Suprapubic skin (tissue), 4 donors: ENCODE measurements around the gene FSTL3. TPM values are rescaled to one million over a fixed set of nuclear protein-coding genes. Genes with fewer than 3 reads are reported as not detected.
A peak's percentile ranks its signal among the peaks of the same experiment; 100 is the strongest.

Experiments used
- DNase-seq, 2 donors: peaks; one replicate each; pipeline ENCODE4 v3.0.0-alpha.2; 2019; ENCODE audit warnings: low spot score in 2 of 2
- H3K27ac ChIP-seq: fragments of 200-600 bp; sonication (generic); one replicate; pipeline ENCODE4 v1.5.1; 2019
- H3K27me3 ChIP-seq: fragments of 200-600 bp; sonication (generic); one replicate; pipeline ENCODE4 v1.5.1; 2019
- H3K36me3 ChIP-seq: fragments of 200-600 bp; sonication (generic); one replicate; pipeline ENCODE4 v1.5.1; 2019
- H3K4me1 ChIP-seq: fragments of 200-600 bp; sonication (generic); one replicate; pipeline ENCODE4 v1.5.1; 2019
- H3K4me3 ChIP-seq: fragments of 200-600 bp; sonication (generic); one replicate; pipeline ENCODE4 v1.5.1; 2019; ENCODE audit warnings: mild to moderate bottlenecking
- H3K9me3 ChIP-seq: fragments of 200-600 bp; sonication (generic); one replicate; pipeline ENCODE4 v1.5.1; 2019
- CTCF ChIP-seq, 2 donors: fragments of 200-600 bp in 1 of 2; fragments of 450-650 bp in 1 of 2; sonication (generic) in 1 of 2; IDR thresholded peaks; one replicate each; pipeline ENCODE4 v1.5.1; 2016 to 2019; ENCODE audit warnings: antibody characterized with exemption in 2 of 2, mild to moderate bottlenecking in 1 of 2, moderate library complexity in 1 of 2
- EP300 ChIP-seq: sonication (generic); formaldehyde crosslinking; IDR thresholded peaks from one replicate; pipeline ENCODE4 v1.6.1; 2017; ENCODE audit warnings: antibody characterized with exemption
- POLR2A ChIP-seq, 2 donors: fragments of 450-650 bp; IDR thresholded peaks; one replicate each; pipeline ENCODE4 v1.6.1; 2017; ENCODE audit warnings: antibody characterized with exemption in 2 of 2, mild to moderate bottlenecking in 2 of 2, moderate library complexity in 2 of 2
- POLR2AphosphoS5 ChIP-seq, 3 donors: sonication (generic); formaldehyde crosslinking; IDR thresholded peaks; one replicate each; pipeline ENCODE4 v1.6.1; 2017; ENCODE audit warnings: antibody characterized with exemption in 3 of 3
- WGBS: methylation state at CpG from one replicate; pipeline ENCODE4 v1.1.5; 2018; 5-methylcytosine and 5-hydroxymethylcytosine counted together
- total RNA-seq, 4 donors: library from RNA; depleted of rRNA; stranded (reverse); fragments of >200 nt; gene quantifications; one replicate each; pipeline ENCODE4 v1.1.0, GENCODE V29; 2016

Gene FSTL3
- total RNA-seq, 4 donors from 2014 or later = 19.6 to 61.4 (median 59.0) TPM

GRCh38 chr19:718991-719512 is 42.9 kb downstream of the FSTL3 start:
- Histone ChIP-seq H3K4me1 (peaks cover 27% of the 10 kb centered on the region), H3K4me3 (no peak overlapping the region), H3K36me3 (peaks cover 4% of the 10 kb centered on the region), H3K27ac (peak overlapping the region; percentile 79), H3K27me3 (peaks cover 5% of the 10 kb centered on the region), H3K9me3 (no peaks in the 10 kb centered on the region)
- TF ChIP-seq POLR2AphosphoS5 (IDR thresholded peaks at IDR 0.05) (no peak), POLR2A (IDR thresholded peaks at IDR 0.05) (no peak), CTCF (IDR thresholded peaks at IDR 0.05) (no peak), EP300 (no peak)
- 80% methylated on average over 1 of the region's 54 CpGs for WGBS
- DNase-seq = peak; percentile 88 to 90

DNA sequence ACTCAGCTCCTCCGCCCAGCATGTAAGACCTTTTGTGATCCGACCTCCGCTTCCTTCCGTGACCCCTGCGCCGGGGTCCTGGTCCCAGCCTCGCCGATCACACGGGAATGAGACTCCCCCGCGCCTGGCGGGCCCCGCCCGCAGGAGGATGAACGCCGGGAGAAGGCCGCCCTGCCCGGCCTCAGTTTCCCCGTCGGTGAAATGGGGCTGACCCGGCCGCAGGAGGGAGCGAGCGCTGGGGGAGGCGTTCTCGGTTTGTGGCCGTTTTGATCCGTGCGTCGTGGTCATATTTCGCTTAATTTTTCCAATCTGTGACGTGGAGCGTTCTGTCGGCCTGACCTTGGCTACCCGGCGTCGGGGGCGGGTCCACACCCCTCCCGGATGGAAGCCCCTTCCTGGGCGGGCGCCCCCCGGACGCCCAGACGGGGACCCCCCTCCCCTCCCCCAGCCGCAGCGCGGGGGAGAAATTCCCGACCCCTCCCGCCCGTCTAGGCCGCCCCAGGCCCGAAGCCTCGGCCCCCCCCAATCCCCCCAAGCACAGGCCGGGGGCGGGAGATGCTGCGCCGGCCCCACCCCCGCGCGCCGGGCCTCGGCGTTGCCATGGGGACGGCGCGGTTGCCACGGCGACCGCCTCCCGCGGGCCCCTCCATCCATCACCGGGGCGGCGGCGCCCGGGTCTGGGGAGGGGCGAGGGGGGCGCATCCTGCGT is 43.6 kb downstream of the FSTL3 start:
- TF ChIP-seq POLR2A (IDR thresholded peaks at IDR 0.05) (no peak), EP300 (no peak), CTCF (IDR thresholded peaks at IDR 0.05) (no peak), POLR2AphosphoS5 (IDR thresholded peaks at IDR 0.05) (no peak)
- peaks cover 5% of the 10 kb centered on the region for H3K27me3 ChIP-seq
- peaks cover 27% of the 10 kb centered on the region for H3K4me1 ChIP-seq
- H3K9me3 ChIP-seq = no peaks in the 10 kb centered on the region
- 71% methylated on average over 26 of the region's 79 CpGs for WGBS
- peaks cover 4% of the 10 kb centered on the region for H3K36me3 ChIP-seq
- no peak overlapping the region for H3K4me3 ChIP-seq
- DNase-seq = no peak
- peak overlapping the region; percentile 79 for H3K27ac ChIP-seq

- WGBS = 50% methylated on average over 14 of the region's 58 CpGs
- Histone ChIP-seq H3K4me1 (peaks cover 27% of the 10 kb centered on the region), H3K9me3 (no peaks in the 10 kb centered on the region), H3K4me3 (no peak overlapping the region), H3K36me3 (peaks cover 2% of the 10 kb centered on the region), H3K27ac (peak overlapping the region; percentile 79), H3K27me3 (peaks cover 5% of the 10 kb centered on the region)
- TF ChIP-seq CTCF (IDR thresholded peaks at IDR 0.05) (no peak), POLR2A (IDR thresholded peaks at IDR 0.05) (no peak), EP300 (no peak), POLR2AphosphoS5 (IDR thresholded peaks at IDR 0.05) (no peak)
- no peak for DNase-seq
Observed at GRCh38 chr19:720345-721160, 44.4 kb downstream of the FSTL3 start.

- TF ChIP-seq CTCF (IDR thresholded peaks at IDR 0.05) (no peak), POLR2AphosphoS5 (IDR thresholded peaks at IDR 0.05) (no peak), EP300 (no peak), POLR2A (IDR thresholded peaks at IDR 0.05) (no peak)
- H3K4me1 ChIP-seq = peaks cover 29% of the 10 kb centered on the region
- no peak overlapping the region for H3K4me3 ChIP-seq
- 33% methylated on average over 4 of the region's 17 CpGs for WGBS
- no peak overlapping the region for H3K27ac ChIP-seq
- peaks cover 4% of the 10 kb centered on the region for H3K36me3 ChIP-seq
- H3K9me3 ChIP-seq = no peaks in the 10 kb centered on the region
- DNase-seq = no peak
- peaks cover 5% of the 10 kb centered on the region for H3K27me3 ChIP-seq
Observed at GRCh38 chr19:722553-723101, 46.4 kb downstream of the FSTL3 start.

DNA sequence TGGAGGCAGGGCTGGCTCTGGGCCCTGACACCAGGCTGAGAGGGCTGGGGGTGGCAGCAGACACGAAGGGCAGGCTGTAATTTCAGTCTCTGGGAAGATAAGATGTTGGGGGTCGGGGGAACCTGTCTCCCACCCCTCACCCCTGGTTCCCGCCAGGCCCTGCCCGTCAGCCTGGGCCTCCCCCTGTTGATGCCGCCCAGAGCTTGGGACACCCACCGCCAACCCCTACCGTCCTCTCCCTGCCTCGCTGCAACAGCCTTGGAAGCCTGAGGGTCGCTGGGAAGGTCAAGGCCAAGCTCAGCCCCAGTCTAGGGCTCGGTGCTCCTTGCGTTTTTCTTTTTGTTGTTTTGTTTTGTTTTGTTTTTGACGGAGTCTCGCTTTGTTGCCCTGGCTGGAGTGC is 47.1 kb downstream of the FSTL3 start:
- peaks cover 5% of the 10 kb centered on the region for H3K27me3 ChIP-seq
- 88% methylated on average over 12 of the region's 13 CpGs for WGBS
- H3K9me3 ChIP-seq = no peaks in the 10 kb centered on the region
- DNase-seq = no peak
- H3K4me3 ChIP-seq = no peak overlapping the region
- peaks cover 28% of the 10 kb centered on the region for H3K4me1 ChIP-seq
- H3K36me3 ChIP-seq = peaks cover 9% of the 10 kb centered on the region
- TF ChIP-seq POLR2A (IDR thresholded peaks at IDR 0.05) (no peak), POLR2AphosphoS5 (IDR thresholded peaks at IDR 0.05) (no peak), CTCF (IDR thresholded peaks at IDR 0.05) (no peak), EP300 (no peak)
- H3K27ac ChIP-seq = no peak overlapping the region
